Kidney epithelial cell (primary cell): ENCODE measurements around the gene DDI1. TPM values are rescaled to one million over a fixed set of nuclear protein-coding genes. Genes with fewer than 3 reads are reported as not detected.

Experiments
- DNase-seq: peaks from one replicate; pipeline ENCODE4 v3.0.0-alpha.2; 2010; ENCODE audit warnings: low read depth
- H3K27me3 ChIP-seq: 2 replicates; pipeline ENCODE4 v1.6.0; 2011; ENCODE audit warnings: low read length; ENCODE audit not compliant: control insufficient read depth, insufficient read depth
- H3K36me3 ChIP-seq: 2 replicates; pipeline ENCODE4 v1.5.1; 2011; ENCODE audit warnings: low read length; ENCODE audit not compliant: control insufficient read depth, insufficient read depth
- H3K4me3 ChIP-seq: 2 replicates; pipeline ENCODE4 v1.5.1; 2011; ENCODE audit warnings: low read depth, mild to moderate bottlenecking, control low read depth, low read length
- CTCF ChIP-seq: IDR thresholded peaks from 2 replicates; pipeline ENCODE4 v1.5.1; 2011; ENCODE audit warnings: mild to moderate bottlenecking, moderate library complexity, low read length, control low read depth, inconsistent platforms; ENCODE audit not compliant: insufficient read depth, poor library complexity, severe bottlenecking
- total RNA-seq: library from RNA; depleted of rRNA; stranded (reverse); fragments of >200 nt; gene quantifications from 2 replicates; pipeline ENCODE4 v1.2.3, GENCODE V29; 2015

DDI1 gene
- total RNA-seq, 1 donor from 2014 or later, result not detected

GRCh38 chr11:104086621-104087020, 50.2 kb downstream of the DDI1 start:
- no peaks in the 10 kb centered on the region for H3K27me3 ChIP-seq
- no peak for TF ChIP-seq CTCF
- no peaks in the 10 kb centered on the region for H3K36me3 ChIP-seq
- no peak overlapping the region for H3K4me3 ChIP-seq
- no peak for DNase-seq

Other genes starting within 250 kb of the DDI1 start
- 3.4 and 3.5 TPM in 2 replicates for gene PDGFD, start 127.5 kb downstream of the DDI1 start, total RNA-seq